NOMO-1 treated with DMSO at 0.1 percent for 48 hours (cell line): ENCODE measurements around the gene SRP14.

Source experiments
- DNase-seq: peaks from one replicate; lab custom pipeline; 2025; ENCODE audit not compliant: unreplicated experiment; lab: John Stamatoyannopoulos, UW

The SRP14 gene

GRCh38 chr15:39990706-39991105 is 48.3 kb downstream of the SRP14 start:
- DNase-seq: no peak

- DNase-seq: no peak
These were observed 51.2 kb downstream of the SRP14 start for GRCh38 chr15:39987821-39988220.
